Thyroid gland (tissue), 4 donors: Measurements from ENCODE around the gene ITPR2. TPM values are rescaled to one million over a fixed set of nuclear protein-coding genes. Genes with fewer than 3 reads are reported as not detected.

Source experiments
- DNase-seq, 2 donors: peaks; one replicate each; pipeline ENCODE4 v3.0.0-alpha.2; 2019
- H3K27ac ChIP-seq, 3 donors: fragments of 200-600 bp; sonication (generic); 1 replicate in 2 of 3; 2 replicates in 1 of 3; pipeline ENCODE4 v1.5.1; 2016 to 2019; ENCODE audit warnings: mild to moderate bottlenecking in 1 of 3, moderate library complexity in 1 of 3
- H3K27me3 ChIP-seq: fragments of 200-600 bp; sonication (generic); one replicate; pipeline ENCODE4 v1.5.1; 2019
- H3K36me3 ChIP-seq, 2 donors: fragments of 200-600 bp; sonication (generic); one replicate each; pipeline ENCODE4 v1.5.1; 2016 to 2019
- H3K4me1 ChIP-seq, 2 donors: fragments of 200-600 bp; sonication (generic); one replicate each; pipeline ENCODE4 v1.5.1; 2017 to 2019
- H3K4me3 ChIP-seq, 3 donors: fragments of 200-600 bp; sonication (generic); replicated peaks in 1 of 3; 1 replicate in 2 of 3; 2 replicates in 1 of 3; pipeline ENCODE4 v1.5.1; 2016; ENCODE audit warnings: mild to moderate bottlenecking in 1 of 3
- H3K9me3 ChIP-seq: fragments of 200-600 bp; sonication (generic); one replicate; pipeline ENCODE4 v1.5.1; 2017
- CTCF ChIP-seq, 6 experiments: fragments of 200-600 bp in 3 of 6; fragments of 450-650 bp in 3 of 6; sonication (generic) in 3 of 6; IDR thresholded peaks; one replicate each; pipeline ENCODE4 v1.5.1; 2016 to 2019; ENCODE audit warnings: antibody characterized with exemption in 6 of 6, mild to moderate bottlenecking in 2 of 6, inconsistent platforms in 1 of 6, moderate library complexity in 1 of 6
- POLR2A ChIP-seq, 2 donors: fragments of 450-650 bp; IDR thresholded peaks; one replicate each; pipeline ENCODE4 v1.6.1; 2017; ENCODE audit warnings: antibody characterized with exemption in 2 of 2, mild to moderate bottlenecking in 2 of 2, moderate library complexity in 1 of 2
- WGBS, 2 donors: methylation state at CpG; one replicate each; pipeline ENCODE4 v1.1.5; 2017; 5-methylcytosine and 5-hydroxymethylcytosine counted together
- intact Hi-C: fragments of 100-400 bp; cut with DNase I; formaldehyde crosslinking; loops from one replicate; pipeline ENCODE4 v1.15.1; 2023
- total RNA-seq, 4 donors: library from RNA; depleted of rRNA; stranded (reverse); fragments of >200 nt; gene quantifications; one replicate each; pipeline ENCODE4 v1.2.3, GENCODE V29; 2016

Gene ITPR2
- total RNA-seq, 4 donors from 2014 or later = 24.4 to 39.7 (median 33.7) TPM

GRCh38 chr12:26666286-26666685 is 166.7 kb downstream of the ITPR2 start:
- no peak for DNase-seq
- Histone ChIP-seq H3K4me3 (no peak overlapping the region), H3K27ac (no peak overlapping the region), H3K27me3 (no peaks in the 10 kb centered on the region), H3K9me3 (no peaks in the 10 kb centered on the region), H3K36me3 (no peaks in the 10 kb centered on the region), H3K4me1 (no peaks in the 10 kb centered on the region)
- intact Hi-C loops = no loop called here
- TF ChIP-seq POLR2A (IDR thresholded peaks at IDR 0.05) = no peak
- no peak for TF ChIP-seq CTCF (IDR thresholded peaks at IDR 0.05)
- 94 to 95% methylated on average over 5 of the region's 5 CpGs for WGBS, 2 donors

- no peak for DNase-seq
- intact Hi-C loops = no loop called here
- Histone ChIP-seq H3K4me1 (no peaks in the 10 kb centered on the region), H3K4me3 (no peak overlapping the region), H3K27ac (no peak overlapping the region), H3K27me3 (no peaks in the 10 kb centered on the region), H3K36me3 (peaks cover 0 to 7% of the 10 kb centered on the region in 2 donors), H3K9me3 (no peaks in the 10 kb centered on the region)
- no peak for TF ChIP-seq CTCF (IDR thresholded peaks at IDR 0.05)
- no peak for TF ChIP-seq POLR2A (IDR thresholded peaks at IDR 0.05)
- WGBS, 2 donors = 75 to 93% methylated on average over 3 of the region's 3 CpGs
Measured at GRCh38 chr12:26661399-26661798, 171.6 kb downstream of the ITPR2 start.

GRCh38 chr12:26659930-26660329 is 173.1 kb downstream of the ITPR2 start:
- intact Hi-C loops = loop anchor here (10.0 kb wide), 1 partner anchor 565 kb away; no protein-coding TSS in a partner anchor
- Histone ChIP-seq H3K4me1 (no peaks in the 10 kb centered on the region), H3K27me3 (no peaks in the 10 kb centered on the region), H3K4me3 (no peak overlapping the region), H3K9me3 (no peaks in the 10 kb centered on the region), H3K27ac (no peak overlapping the region), H3K36me3 (peaks cover 0 to 14% of the 10 kb centered on the region in 2 donors)
- no peak for DNase-seq
- WGBS, 2 donors = 66 to 97% methylated on average over 2 of the region's 2 CpGs
- TF ChIP-seq CTCF (IDR thresholded peaks at IDR 0.05) (no peak), POLR2A (IDR thresholded peaks at IDR 0.05) (no peak)

- Histone ChIP-seq H3K4me1 (no peaks in the 10 kb centered on the region), H3K27ac (no peak overlapping the region), H3K9me3 (no peaks in the 10 kb centered on the region), H3K4me3 (no peak overlapping the region), H3K27me3 (no peaks in the 10 kb centered on the region), H3K36me3 (peaks cover 0 to 14% of the 10 kb centered on the region in 2 donors)
- TF ChIP-seq CTCF (IDR thresholded peaks at IDR 0.05) (no peak), POLR2A (IDR thresholded peaks at IDR 0.05) (no peak)
- 85 to 89% methylated on average over 4 of the region's 4 CpGs for WGBS, 2 donors
- intact Hi-C loops = loop anchor here (10.0 kb wide), 1 partner anchor 564 kb away; no protein-coding TSS in a partner anchor
- no peak for DNase-seq
Measured at GRCh38 chr12:26658991-26659390, 174.0 kb downstream of the ITPR2 start.

GRCh38 chr12:26654623-26655022 is 178.4 kb downstream of the ITPR2 start:
- H3K36me3 ChIP-seq = peaks cover 0 to 14% of the 10 kb centered on the region in 2 donors
- no peaks in the 10 kb centered on the region for H3K27me3 ChIP-seq
- H3K4me3 ChIP-seq = no peak overlapping the region
- no peaks in the 10 kb centered on the region for H3K9me3 ChIP-seq
- no peaks in the 10 kb centered on the region for H3K4me1 ChIP-seq
- DNase-seq = no peak
- intact Hi-C loops = loop anchor here (5.0 to 10.0 kb wide), 2 partner anchors 222 to 560 kb away; no protein-coding TSS in a partner anchor
- no peak overlapping the region for H3K27ac ChIP-seq
- TF ChIP-seq POLR2A (IDR thresholded peaks at IDR 0.05) = no peak
